RPMI7951 (cell line): Measurements from ENCODE around the gene NLRC5. TPM values are rescaled to one million over a fixed set of nuclear protein-coding genes. Genes with fewer than 3 reads are reported as not detected.

Source experiments
- DNase-seq: peaks from one replicate; pipeline ENCODE4 v3.0.0-alpha.2; 2012; ENCODE audit warnings: low read depth
- total RNA-seq: library from RNA; depleted of rRNA; stranded (reverse); fragments of >200 nt; shearing (Covaris generic); gene quantifications from 2 replicates; pipeline ENCODE4 v1.2.3, GENCODE V29; 2014; rRNA removed

NLRC5 gene
- total RNA-seq, 1 experiment from 2014 or later, result 15.0 TPM

GRCh38 chr16:57127037-57127763 is 137.8 kb downstream of the NLRC5 start:
- DNase-seq, result no peak

GRCh38 chr16:57127836-57128235 is 138.5 kb downstream of the NLRC5 start:
- DNase-seq, result no peak

DNA sequence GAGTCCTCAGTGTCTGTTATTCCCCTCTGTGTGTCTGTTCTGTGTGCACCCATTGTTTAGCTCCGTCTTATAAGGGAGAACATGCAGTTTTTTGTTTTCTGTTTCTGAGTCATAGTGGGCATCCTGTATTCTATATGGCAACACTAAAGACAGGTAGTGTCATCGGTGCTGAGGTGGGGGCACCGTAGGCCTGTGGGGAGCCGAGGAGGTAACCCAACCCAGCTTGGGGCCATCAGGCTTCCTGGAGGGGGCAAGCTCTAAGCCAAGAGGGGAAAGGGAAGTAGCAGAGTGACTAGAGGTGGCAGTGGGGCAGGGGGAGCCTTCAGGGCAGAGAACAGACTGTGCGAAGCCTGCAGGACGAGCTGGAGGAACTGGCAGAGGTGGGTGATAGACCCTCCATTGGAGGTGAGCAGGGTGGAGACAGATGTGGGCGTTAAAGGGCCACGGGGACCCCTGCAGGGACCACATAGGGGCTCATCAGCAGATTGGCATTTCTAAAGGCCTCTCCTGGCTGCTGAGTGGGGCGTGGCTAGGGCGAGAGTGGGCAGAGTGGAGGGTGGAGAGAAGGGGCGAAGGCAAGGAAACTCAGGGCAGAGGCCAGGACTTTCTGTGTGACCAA is 139.5 kb downstream of the NLRC5 start:
- no peak for DNase-seq

DNA sequence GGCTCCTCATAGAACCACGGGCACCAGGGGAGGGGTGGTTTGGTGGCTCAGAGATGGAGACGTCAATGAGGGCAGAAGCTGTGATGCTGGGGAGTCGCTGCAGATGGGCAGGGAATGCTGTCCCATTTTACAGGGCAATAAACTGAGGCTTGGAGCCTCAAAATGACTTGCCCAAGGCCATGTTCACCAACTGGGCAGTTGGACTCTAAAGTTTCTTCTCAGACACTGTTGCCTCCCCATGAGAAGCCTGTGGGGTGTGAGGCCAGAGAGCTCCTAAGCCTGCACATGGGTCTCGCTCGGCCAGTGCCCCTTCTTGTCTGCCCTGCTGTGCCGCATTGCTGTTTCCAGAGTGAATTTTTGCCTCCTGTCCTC is 141.6 kb downstream of the NLRC5 start:
- DNase-seq, result no peak

- no peak for DNase-seq
Observed at GRCh38 chr16:57131351-57131970, 142.1 kb downstream of the NLRC5 start.

- DNase-seq, result no peak
Observed at GRCh38 chr16:57132470-57132869, 143.1 kb downstream of the NLRC5 start.

DNA sequence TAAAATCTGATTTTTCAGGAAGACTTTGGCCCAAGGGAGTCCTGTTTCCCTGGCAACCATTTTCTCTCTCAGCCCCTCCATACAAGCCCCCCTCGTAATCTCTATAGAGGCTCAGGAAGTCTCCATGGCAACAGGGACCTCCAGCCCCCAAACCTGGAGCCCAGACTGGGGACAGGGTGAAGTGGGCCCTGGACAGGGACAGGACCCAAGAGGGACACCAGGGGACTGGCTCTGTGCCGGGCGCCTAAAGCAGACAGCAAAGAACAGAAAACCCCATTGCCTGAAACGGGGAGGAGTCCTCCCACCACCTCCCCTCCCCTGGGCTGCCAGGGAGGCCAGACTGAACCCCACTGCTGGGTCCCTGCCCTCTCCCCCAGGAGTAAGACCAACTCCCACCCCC is 143.7 kb downstream of the NLRC5 start:
- no peak for DNase-seq

Other genes with a start within 250 kb of the NLRC5 start
- gene SLC12A3, start 124.3 kb upstream of the NLRC5 start, total RNA-seq, result not detected in 2 replicates
- gene HERPUD1, start 57.4 kb upstream of the NLRC5 start, total RNA-seq, result 98.9 and 103 TPM in 2 replicates
- gene CETP, start 27.6 kb upstream of the NLRC5 start, total RNA-seq, result 3.5 and 4.8 TPM in 2 replicates
- 61.8 and 93.1 TPM in 2 replicates for gene CPNE2, start 103.0 kb downstream of the NLRC5 start, total RNA-seq
- 88.5 and 119 TPM in 2 replicates for gene PSME3IP1, start 196.5 kb downstream of the NLRC5 start, total RNA-seq
- gene RSPRY1, start 196.8 kb downstream of the NLRC5 start, total RNA-seq, result 41.5 and 42.0 TPM in 2 replicates